ENCODE results near the gene GNGT2. TPM values are rescaled to one million over a fixed set of nuclear protein-coding genes. Genes with fewer than 3 reads are reported as not detected.

Gene GNGT2
- total and polyA plus RNA-seq, 2 experiments from 2014 or later = 0.42 to 1.5 TPM

DNA sequence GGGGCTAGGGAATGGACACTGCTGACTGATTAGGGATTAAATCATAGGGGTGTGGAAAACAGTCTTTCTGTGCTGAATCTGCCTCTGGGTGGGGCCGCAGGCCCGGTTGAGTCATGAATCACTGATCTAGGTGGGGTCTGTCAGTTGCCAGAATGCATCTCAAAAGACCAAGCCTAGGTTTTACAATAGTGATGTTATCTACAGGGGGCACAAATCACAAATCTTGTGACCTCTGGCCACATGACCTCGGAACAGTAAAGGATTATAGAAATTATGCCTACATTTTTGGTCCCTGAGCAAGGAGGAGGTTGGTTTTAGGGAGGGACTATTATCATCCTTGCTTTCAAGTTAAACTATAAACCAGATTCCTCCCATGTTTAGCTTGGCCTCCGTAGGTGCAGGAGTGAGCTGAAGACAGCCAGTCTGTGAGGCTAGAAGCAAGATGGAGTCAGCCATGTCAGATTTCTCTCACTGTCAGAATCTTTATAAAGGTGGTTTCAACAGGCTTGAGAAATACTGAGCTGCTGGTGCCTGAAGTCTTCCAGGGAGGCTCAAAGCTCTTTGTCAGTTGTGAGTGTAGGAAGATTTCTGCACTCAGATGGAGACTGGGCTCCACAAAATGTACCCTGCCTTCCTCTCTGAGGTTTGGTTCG is 12.9 kb downstream of the GNGT2 start:
- Histone ChIP-seq H3K9me2 (ENCODE audit: insufficient read depth) (0 out of 2 replicates have a peak, but pooled peaks cover under 1% of the 10 kb centered on the region), H3K4me2 (no peak overlapping the region), H3K27me3 (ENCODE audit: insufficient read depth) (no peaks in the 10 kb centered on the region), H3K4me1 (ENCODE audit: insufficient read depth) (peaks cover 7% of the 10 kb centered on the region; the same call in 1 of the 2 replicates), H3K79me2 (replicated peaks; ENCODE audit: insufficient read depth) (no peaks in the 10 kb centered on the region), H3K27ac (ENCODE audit: low read depth) (no peak overlapping the region), H3K36me3 (ENCODE audit: insufficient read depth) (no peaks in the 10 kb centered on the region), H3F3A (replicated peaks; ENCODE audit: low read depth) (no peaks in the 10 kb centered on the region), H2AFZ (peak overlapping the region; percentile 43; the same call in 1 of the 2 replicates), H4K20me1 (replicated peaks; ENCODE audit: insufficient read depth) (no peaks in the 10 kb centered on the region), H3K4me3 (no peak overlapping the region)
- Mint-ChIP-seq H3K4me1 (peaks cover 7% of the 10 kb centered on the region; the same call in 2 of the 3 replicates), H3K27ac (no peak overlapping the region), H3K27me3 (ENCODE audit: insufficient read depth, low read depth, poor library complexity) (peaks cover 25% of the 10 kb centered on the region), H3K36me3 (ENCODE audit: low read depth) (no peaks in the 10 kb centered on the region), H3K4me3 (no peak overlapping the region), H3K9me3 (peaks cover 3% of the 10 kb centered on the region; the same call in 1 of the 3 replicates)
- DNase-seq (ENCODE audit: low spot score) = no peak
- no peak for ATAC-seq
- TF ChIP-seq EZH2 (IDR thresholded peaks at IDR 0.05; ENCODE audit: low read depth, unreplicated experiment) (no peak), JUNB (IDR thresholded peaks at IDR 0.05; ENCODE audit: unreplicated experiment) (no peak), STAT1 (IDR thresholded peaks at IDR 0.05; ENCODE audit: unreplicated experiment) (no peak), ETS1 (IDR thresholded peaks at IDR 0.05) (no peak)
- TF ChIP-seq, protein P1, sequence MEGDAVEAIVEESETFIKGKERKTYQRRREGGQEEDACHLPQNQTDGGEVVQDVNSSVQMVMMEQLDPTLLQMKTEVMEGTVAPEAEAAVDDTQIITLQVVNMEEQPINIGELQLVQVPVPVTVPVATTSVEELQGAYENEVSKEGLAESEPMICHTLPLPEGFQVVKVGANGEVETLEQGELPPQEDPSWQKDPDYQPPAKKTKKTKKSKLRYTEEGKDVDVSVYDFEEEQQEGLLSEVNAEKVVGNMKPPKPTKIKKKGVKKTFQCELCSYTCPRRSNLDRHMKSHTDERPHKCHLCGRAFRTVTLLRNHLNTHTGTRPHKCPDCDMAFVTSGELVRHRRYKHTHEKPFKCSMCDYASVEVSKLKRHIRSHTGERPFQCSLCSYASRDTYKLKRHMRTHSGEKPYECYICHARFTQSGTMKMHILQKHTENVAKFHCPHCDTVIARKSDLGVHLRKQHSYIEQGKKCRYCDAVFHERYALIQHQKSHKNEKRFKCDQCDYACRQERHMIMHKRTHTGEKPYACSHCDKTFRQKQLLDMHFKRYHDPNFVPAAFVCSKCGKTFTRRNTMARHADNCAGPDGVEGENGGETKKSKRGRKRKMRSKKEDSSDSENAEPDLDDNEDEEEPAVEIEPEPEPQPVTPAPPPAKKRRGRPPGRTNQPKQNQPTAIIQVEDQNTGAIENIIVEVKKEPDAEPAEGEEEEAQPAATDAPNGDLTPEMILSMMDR (conservative IDR thresholded peaks at IDR 0.05; ENCODE audit: low read depth in 2 of 2) = peak in 1 of 2 experiments; percentile 33; a peak in 2 of 4 replicates

- Histone ChIP-seq H2AFZ (no peak overlapping the region), H3K27ac (ENCODE audit: low read depth) (no peak overlapping the region), H3K4me2 (no peak overlapping the region), H3K79me2 (replicated peaks; ENCODE audit: insufficient read depth) (no peaks in the 10 kb centered on the region), H3K27me3 (ENCODE audit: insufficient read depth) (no peaks in the 10 kb centered on the region), H3K9me2 (ENCODE audit: insufficient read depth) (no peaks in the 10 kb centered on the region), H3K4me3 (no peak overlapping the region), H4K20me1 (replicated peaks; ENCODE audit: insufficient read depth) (no peaks in the 10 kb centered on the region), H3K4me1 (ENCODE audit: insufficient read depth) (peaks cover 7% of the 10 kb centered on the region; the same call in 1 of the 2 replicates), H3K36me3 (ENCODE audit: insufficient read depth) (no peaks in the 10 kb centered on the region), H3F3A (replicated peaks; ENCODE audit: low read depth) (no peaks in the 10 kb centered on the region)
- no peak for DNase-seq (ENCODE audit: low spot score)
- Mint-ChIP-seq H3K4me3 (no peak overlapping the region), H3K27ac (no peak overlapping the region), H3K36me3 (ENCODE audit: low read depth) (peaks cover 5% of the 10 kb centered on the region; the same call in 2 of the 3 replicates), H3K4me1 (peaks cover 10% of the 10 kb centered on the region; the same call in 2 of the 3 replicates), H3K27me3 (ENCODE audit: insufficient read depth, low read depth, poor library complexity) (peaks cover 35% of the 10 kb centered on the region), H3K9me3 (peaks cover 9% of the 10 kb centered on the region; the same call in 2 of the 3 replicates)
- ATAC-seq = no peak
- TF ChIP-seq, protein P2, sequence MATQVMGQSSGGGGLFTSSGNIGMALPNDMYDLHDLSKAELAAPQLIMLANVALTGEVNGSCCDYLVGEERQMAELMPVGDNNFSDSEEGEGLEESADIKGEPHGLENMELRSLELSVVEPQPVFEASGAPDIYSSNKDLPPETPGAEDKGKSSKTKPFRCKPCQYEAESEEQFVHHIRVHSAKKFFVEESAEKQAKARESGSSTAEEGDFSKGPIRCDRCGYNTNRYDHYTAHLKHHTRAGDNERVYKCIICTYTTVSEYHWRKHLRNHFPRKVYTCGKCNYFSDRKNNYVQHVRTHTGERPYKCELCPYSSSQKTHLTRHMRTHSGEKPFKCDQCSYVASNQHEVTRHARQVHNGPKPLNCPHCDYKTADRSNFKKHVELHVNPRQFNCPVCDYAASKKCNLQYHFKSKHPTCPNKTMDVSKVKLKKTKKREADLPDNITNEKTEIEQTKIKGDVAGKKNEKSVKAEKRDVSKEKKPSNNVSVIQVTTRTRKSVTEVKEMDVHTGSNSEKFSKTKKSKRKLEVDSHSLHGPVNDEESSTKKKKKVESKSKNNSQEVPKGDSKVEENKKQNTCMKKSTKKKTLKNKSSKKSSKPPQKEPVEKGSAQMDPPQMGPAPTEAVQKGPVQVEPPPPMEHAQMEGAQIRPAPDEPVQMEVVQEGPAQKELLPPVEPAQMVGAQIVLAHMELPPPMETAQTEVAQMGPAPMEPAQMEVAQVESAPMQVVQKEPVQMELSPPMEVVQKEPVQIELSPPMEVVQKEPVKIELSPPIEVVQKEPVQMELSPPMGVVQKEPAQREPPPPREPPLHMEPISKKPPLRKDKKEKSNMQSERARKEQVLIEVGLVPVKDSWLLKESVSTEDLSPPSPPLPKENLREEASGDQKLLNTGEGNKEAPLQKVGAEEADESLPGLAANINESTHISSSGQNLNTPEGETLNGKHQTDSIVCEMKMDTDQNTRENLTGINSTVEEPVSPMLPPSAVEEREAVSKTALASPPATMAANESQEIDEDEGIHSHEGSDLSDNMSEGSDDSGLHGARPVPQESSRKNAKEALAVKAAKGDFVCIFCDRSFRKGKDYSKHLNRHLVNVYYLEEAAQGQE (IDR thresholded peaks at IDR 0.05; ENCODE audit: unreplicated experiment) = no peak
- no peak for TF ChIP-seq STAT1 (IDR thresholded peaks at IDR 0.05; ENCODE audit: unreplicated experiment)
These were observed 13.9 kb downstream of the GNGT2 start for GRCh38 chr17:49196520-49196919.

Data from GM23338 (cell line).